HT-29 (cell line): Measurements from ENCODE around the gene KLHL29. TPM values are rescaled to one million over a fixed set of nuclear protein-coding genes. Genes with fewer than 3 reads are reported as not detected.

Source experiments
- DNase-seq: peaks from one replicate; pipeline ENCODE4 v3.0.0-alpha.2; 2015; ENCODE audit warnings: low spot score
- total RNA-seq: library from RNA; depleted of rRNA; stranded (reverse); fragments of >200 nt; shearing (Covaris generic); gene quantifications from 2 replicates; pipeline ENCODE4 v1.2.3, GENCODE V29; 2014

Gene KLHL29
- total RNA-seq, 1 experiment from 2014 or later: 0.18 TPM

DNA sequence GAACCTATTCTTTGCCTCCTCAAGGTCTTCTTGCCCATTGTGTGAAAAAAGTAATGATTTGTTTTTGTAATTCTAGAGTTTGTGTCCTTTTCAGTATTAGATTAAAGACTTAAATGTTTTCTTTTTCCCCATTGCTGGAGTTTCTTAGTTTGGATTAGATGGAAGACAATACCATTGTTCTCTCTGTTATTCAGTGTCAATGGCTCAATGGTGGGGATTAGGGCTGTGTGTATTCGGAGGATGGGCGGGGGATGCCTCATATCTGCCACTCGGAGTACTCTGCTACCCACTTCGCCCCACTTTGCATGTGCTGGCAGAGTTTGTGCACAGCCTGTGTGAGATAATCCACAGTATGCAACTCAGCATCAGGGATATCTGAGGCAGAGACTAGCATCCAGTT, 90.1 kb downstream of the KLHL29 start:
- no peak for DNase-seq

DNA sequence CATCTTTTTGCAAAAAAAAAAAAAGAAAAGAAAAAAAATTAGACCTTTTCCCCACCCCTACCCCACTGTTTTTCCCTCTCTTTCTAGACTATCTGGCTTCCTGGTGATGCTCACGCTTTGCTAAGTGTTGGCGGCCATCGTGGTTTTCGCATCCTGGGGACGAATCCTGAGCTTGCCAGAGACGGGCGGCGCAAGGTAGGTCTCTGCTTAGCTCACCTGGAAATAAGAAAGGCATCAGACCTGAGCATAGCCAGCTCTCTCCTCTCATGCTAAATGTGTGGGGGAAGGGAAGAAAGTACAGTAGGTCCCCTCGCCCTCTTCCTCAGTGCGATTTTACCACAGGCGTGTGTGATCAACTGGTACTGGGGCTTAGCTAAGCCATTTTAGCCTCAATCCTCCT, 90.5 kb downstream of the KLHL29 start:
- DNase-seq: no peak

DNA sequence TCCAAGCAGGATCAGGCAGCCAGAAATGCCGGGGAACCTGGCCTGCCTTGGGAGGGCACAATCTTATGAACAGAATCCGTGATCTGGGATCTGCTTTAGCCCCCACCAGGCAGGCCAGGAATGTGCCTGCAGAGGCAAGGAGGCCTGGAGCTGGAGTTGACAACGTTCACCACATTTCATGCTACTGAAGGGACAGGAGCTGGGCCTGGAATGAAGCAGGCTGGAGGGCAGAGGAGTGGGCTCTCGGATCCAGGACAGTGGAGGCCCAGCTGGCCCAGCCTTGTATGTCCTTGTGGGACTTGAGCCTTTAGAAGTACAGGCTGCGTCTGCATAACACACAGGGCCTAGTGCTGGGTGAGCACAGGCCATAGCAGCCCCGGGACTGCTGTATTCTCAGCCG, 91.8 kb downstream of the KLHL29 start:
- DNase-seq: no peak

GRCh38 chr2:23477392-23477791, 92.4 kb downstream of the KLHL29 start:
- DNase-seq: no peak

DNA sequence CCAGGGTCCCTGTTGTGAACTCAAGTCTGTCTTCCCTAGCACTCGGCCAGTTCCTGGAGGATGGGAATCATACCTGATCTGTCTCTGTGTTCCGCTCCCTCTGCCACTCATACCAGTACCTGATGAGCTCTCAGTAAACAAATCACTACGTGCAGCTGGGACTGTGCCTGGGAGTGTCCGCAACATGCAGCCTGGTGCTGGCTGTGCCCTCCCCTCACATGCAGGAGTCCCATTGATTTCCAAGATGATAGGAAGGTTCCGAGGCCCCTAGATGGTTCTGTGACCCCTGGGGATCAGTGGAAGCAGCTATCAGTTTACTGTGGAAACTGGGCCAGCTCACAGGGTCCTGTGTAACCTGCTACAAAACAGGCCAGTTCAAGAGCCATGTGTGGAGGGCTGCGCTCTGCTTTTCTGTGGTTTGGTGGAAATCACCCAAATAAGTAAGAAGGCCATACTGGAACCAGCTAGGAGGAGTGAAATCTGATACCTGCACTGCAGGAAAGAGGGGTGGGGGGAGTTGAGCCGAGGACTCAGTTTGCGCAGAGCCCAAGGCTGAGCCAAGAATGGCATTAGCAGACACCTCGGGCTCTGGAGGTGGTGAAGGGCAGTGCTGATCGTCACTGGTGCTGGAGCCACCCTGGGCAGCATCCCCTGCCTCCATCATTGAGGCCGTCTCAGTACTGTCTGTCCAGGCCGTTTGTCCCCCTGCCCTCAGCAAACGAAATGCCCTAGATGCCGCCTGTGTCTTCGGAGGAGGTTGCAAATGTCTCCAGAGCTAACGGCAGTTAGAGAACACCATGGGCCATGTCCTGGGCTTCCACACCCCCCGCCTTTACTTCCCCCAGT, 93.3 kb downstream of the KLHL29 start:
- no peak for DNase-seq

DNA sequence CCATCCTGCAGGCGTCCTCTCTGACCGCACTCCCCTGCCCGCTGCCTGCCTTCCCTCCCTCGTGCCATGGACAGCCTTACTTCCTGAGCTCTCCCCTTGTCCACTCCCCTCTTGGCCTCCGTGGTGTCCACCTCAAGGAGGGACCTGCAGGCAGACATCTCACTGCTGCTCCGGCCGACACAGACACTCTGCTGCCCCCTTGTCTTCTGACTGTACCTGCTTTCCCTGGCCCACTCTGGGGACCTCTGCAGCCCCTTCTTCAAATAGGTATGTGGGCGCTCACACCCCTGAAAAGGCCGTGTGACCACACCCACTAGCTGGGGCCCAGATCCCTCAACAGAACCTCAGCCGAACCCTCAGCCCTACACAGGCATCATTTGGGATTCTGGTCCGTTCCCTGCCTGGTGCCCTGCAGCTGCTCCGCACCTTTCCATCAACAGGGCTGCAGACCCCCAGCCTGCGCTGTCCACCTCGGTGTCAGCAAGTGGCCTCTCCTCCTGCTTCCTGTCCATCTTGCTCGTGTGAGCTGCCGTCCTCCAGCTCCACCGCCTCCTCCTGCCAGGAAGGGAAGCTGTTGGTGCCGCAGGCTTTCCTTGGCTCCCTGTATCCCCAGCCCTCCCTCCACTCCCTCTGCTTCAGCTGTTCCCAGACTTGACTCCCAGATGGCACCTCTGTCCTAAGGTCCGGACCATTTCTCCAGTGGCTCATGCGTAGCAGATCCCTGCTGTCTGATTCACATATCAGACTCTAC, 94.1 kb downstream of the KLHL29 start:
- DNase-seq: no peak

GRCh38 chr2:23480957-23481797, 96.2 kb downstream of the KLHL29 start:
- no peak for DNase-seq

- DNase-seq: no peak
These were observed 97.2 kb downstream of the KLHL29 start for GRCh38 chr2:23482188-23482587.

DNA sequence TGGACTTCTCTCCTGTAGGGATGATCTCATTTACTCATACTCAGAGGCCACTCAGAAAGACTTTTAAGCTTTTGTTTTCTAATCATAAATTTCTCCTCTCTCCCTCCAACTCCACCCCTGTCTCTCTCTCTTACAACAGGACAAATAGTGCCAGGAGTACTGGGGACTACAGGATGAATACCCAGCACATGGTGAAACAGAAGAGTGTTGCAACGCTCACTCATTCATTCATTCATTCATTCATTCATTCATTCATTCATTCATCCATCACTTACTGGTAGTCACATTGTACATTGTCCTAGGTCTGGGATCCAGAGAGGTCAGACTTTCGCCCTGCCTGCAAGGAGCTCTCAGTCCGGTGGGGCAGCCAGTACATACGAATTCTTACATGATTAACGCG, 97.6 kb downstream of the KLHL29 start:
- DNase-seq: no peak

DNA sequence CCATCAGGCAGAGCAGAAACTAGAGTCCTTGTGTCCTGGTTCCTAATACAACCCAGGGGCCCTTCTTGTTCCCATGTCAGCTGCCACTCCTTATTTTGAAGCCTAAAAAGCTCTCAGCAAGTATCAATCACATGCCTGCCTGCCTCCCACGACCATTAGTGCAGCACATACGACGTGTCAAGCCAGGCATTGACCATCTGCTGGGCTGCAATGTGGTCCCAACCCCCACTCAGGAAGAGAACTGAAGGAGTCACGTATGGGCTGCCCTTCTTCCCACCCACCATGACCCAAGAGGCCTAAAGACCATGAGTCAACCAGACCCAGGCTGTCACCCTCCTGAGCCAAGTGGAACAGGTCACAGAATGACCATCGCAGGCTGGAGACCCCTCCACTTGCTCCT, 98.8 kb downstream of the KLHL29 start:
- no peak for DNase-seq

- no peak for DNase-seq
These were observed 99.3 kb downstream of the KLHL29 start for GRCh38 chr2:23484275-23484674.

GRCh38 chr2:23484767-23485166, 99.8 kb downstream of the KLHL29 start:
- DNase-seq: no peak

DNA sequence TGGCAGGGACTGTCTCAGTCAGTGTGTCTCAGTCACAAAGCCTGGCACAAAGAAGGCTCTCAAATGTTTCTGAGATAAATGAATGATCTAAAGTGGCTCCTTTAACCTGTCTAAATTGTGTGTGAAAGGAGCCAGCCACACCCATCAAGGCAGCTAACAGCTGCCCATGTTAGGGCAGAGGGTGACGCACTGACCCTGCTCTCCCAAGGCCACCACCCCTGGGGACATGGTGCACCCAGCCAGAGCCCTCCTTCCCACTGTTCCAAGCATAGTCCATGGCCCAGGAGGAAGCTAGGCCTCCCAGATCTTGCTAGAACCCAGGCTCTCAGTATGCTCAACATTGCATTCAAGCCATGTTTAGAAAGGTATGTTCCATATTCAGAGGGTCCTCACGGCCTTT, 100.3 kb downstream of the KLHL29 start:
- no peak for DNase-seq

- DNase-seq: no peak
These were observed 101.1 kb downstream of the KLHL29 start for GRCh38 chr2:23485841-23486683.

DNA sequence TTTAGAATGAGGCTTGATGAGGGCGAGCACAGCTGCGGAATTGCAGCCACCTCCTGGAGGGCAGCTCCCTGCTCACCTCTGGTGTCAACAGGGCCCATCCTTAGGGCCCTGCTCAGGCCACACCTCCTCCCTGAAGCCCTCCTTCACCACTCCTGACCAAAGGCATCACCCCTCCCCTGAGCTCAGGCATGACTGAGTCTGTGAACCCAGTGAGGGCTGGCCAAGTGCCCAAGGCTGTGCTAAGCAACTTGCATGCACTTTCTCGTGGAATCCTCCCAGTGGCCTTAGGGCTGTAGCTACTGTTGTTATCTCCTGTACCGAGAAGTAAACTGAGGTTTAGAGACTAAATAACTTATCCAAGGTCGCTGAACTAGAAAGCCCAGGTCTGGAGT, 101.7 kb downstream of the KLHL29 start:
- no peak for DNase-seq

DNA sequence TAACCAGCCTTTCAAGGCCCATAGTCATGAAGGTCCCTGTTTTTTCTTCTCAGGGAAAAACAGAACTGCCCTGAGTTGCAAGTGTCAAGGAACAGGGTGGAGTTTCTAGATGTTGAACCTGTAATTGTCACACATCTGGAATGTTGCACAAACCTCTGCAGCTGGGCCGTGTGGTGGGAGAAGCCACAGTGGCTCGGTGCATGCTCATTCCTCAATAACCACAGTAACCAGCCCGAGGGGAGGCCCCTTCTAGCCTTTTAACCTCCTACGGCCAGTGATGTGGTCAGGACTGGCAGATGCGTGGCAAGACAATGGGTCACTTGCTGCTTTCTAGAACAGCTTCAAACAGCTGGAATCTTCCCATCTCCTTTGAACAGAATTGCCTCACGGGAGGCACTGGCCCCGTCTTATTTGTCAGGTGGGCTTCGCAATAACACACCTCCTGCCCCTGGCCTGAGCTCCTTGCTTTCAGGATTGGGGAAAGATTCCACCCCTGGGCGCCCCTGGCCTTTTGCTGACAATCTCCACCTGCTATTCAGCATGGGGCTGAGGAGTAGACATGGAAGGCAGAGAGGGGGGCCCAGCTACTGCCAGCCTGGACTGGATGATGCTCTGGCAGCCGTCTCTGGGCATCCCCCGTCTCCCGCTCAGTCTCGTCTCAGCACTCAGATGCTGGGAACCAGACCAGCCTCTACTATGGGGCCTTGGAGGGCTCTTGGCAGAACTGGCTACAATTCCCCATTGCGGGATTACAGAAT, 102.9 kb downstream of the KLHL29 start:
- no peak for DNase-seq

- no peak for DNase-seq
These were observed 103.6 kb downstream of the KLHL29 start for GRCh38 chr2:23488584-23488983.

- DNase-seq: no peak
These were observed 104.7 kb downstream of the KLHL29 start for GRCh38 chr2:23489471-23490322.

- DNase-seq: no peak
These were observed 106.8 kb downstream of the KLHL29 start for GRCh38 chr2:23491591-23492336.
